ENCODE results near the gene TGFA.

The TGFA gene

GRCh38 chr2:70456585-70457495, 96.8 kb downstream of the TGFA start:
- Histone ChIP-seq H3K4me3 (ENCODE audit: severe bottlenecking) (no peak overlapping the region), H3K9me3 (ENCODE audit: severe bottlenecking) (no peaks in the 10 kb centered on the region), H3K4me1 (ENCODE audit: insufficient read depth, poor library complexity, severe bottlenecking) (no peaks in the 10 kb centered on the region), H3K36me3 (ENCODE audit: low read depth) (peaks cover 77% of the 10 kb centered on the region), H3K27me3 (ENCODE audit: insufficient read depth, poor library complexity, severe bottlenecking) (no peaks in the 10 kb centered on the region), H3K27ac (ENCODE audit: poor library complexity, severe bottlenecking) (no peak overlapping the region)
- ATAC-seq (ENCODE audit: low read depth): no peak
- TF ChIP-seq CTCF (IDR thresholded peaks at IDR 0.05; ENCODE audit: poor library complexity, severe bottlenecking): no peak
- DNase-seq (ENCODE audit: low spot score): no peak

GRCh38 chr2:70454936-70455544, 98.6 kb downstream of the TGFA start:
- no peak for TF ChIP-seq CTCF (IDR thresholded peaks at IDR 0.05; ENCODE audit: poor library complexity, severe bottlenecking)
- H3K36me3 ChIP-seq (ENCODE audit: low read depth): peaks cover 82% of the 10 kb centered on the region
- H3K4me1 ChIP-seq (ENCODE audit: insufficient read depth, poor library complexity, severe bottlenecking): no peaks in the 10 kb centered on the region
- H3K9me3 ChIP-seq (ENCODE audit: severe bottlenecking): no peaks in the 10 kb centered on the region
- no peak overlapping the region for H3K27ac ChIP-seq (ENCODE audit: poor library complexity, severe bottlenecking)
- DNase-seq (ENCODE audit: low spot score): no peak
- ATAC-seq (ENCODE audit: low read depth): no peak
- H3K4me3 ChIP-seq (ENCODE audit: severe bottlenecking): no peak overlapping the region
- no peaks in the 10 kb centered on the region for H3K27me3 ChIP-seq (ENCODE audit: insufficient read depth, poor library complexity, severe bottlenecking)

GRCh38 chr2:70450641-70451250, 102.9 kb downstream of the TGFA start:
- no peak for TF ChIP-seq CTCF (IDR thresholded peaks at IDR 0.05; ENCODE audit: poor library complexity, severe bottlenecking)
- ATAC-seq (ENCODE audit: low read depth) (no peak), DNase-seq (ENCODE audit: low spot score) (no peak)
- Histone ChIP-seq H3K4me1 (ENCODE audit: insufficient read depth, poor library complexity, severe bottlenecking) (no peaks in the 10 kb centered on the region), H3K4me3 (ENCODE audit: severe bottlenecking) (no peak overlapping the region), H3K27me3 (ENCODE audit: insufficient read depth, poor library complexity, severe bottlenecking) (no peaks in the 10 kb centered on the region), H3K36me3 (ENCODE audit: low read depth) (peaks cover 91% of the 10 kb centered on the region), H3K9me3 (ENCODE audit: severe bottlenecking) (no peaks in the 10 kb centered on the region), H3K27ac (ENCODE audit: poor library complexity, severe bottlenecking) (no peak overlapping the region)

GRCh38 chr2:70448041-70448440, 105.6 kb downstream of the TGFA start:
- Histone ChIP-seq H3K4me1 (ENCODE audit: insufficient read depth, poor library complexity, severe bottlenecking) (no peaks in the 10 kb centered on the region), H3K27me3 (ENCODE audit: insufficient read depth, poor library complexity, severe bottlenecking) (no peaks in the 10 kb centered on the region), H3K36me3 (ENCODE audit: low read depth) (peaks cover 66% of the 10 kb centered on the region), H3K4me3 (ENCODE audit: severe bottlenecking) (no peak overlapping the region), H3K27ac (ENCODE audit: poor library complexity, severe bottlenecking) (no peak overlapping the region), H3K9me3 (ENCODE audit: severe bottlenecking) (no peaks in the 10 kb centered on the region)
- no peak for DNase-seq (ENCODE audit: low spot score)
- no peak for TF ChIP-seq CTCF (IDR thresholded peaks at IDR 0.05; ENCODE audit: poor library complexity, severe bottlenecking)
- no peak for ATAC-seq (ENCODE audit: low read depth)

Measured in RWPE2 (cell line).